HepG2 (cell line): ENCODE results near the gene LYRM4. TPM values are rescaled to one million over a fixed set of nuclear protein-coding genes. Genes with fewer than 3 reads are reported as not detected.

Source experiments
- ATAC-seq: fragments of 200-7000 bp; cut with Tn5 transposase; 3 replicates; pipeline ENCODE4 v1.9.1; 2020; ENCODE audit warnings: mild to moderate bottlenecking, moderate library complexity
- BruUV-seq: library from RNA; stranded (reverse); fragments of 400-500 nt; replicated peaks from 2 replicates; lab custom pipeline; 2021; lab: Mats Ljungman, UMichigan
- CTCF ChIA-PET: fragments of 300-600 bp; formaldehyde crosslinking; extraction: SDS; loops from one replicate; lab custom pipeline; 2021; ENCODE audit warnings: low total read pairs, inconsistent platforms, low intra/inter-chr PET ratio; lab: Yijun Ruan, JAX
- POLR2A ChIA-PET: fragments of 350-600 bp; sonication (Branson Sonifier 250); formaldehyde crosslinking; loops from one replicate; lab custom pipeline; 2020; ENCODE audit warnings: antibody characterized with exemption, inconsistent platforms; lab: Yijun Ruan, JAX
- DNase-seq: peaks from one replicate; pipeline ENCODE4 v3.0.0-alpha.2; 2015; ENCODE audit warnings: low spot score
- FAIRE-seq: peaks from 3 replicates; lab custom pipeline; 2011; peaks lifted over from hg19 to GRCh38; lab: Jason Lieb, UNC
- H2AFZ ChIP-seq: one replicate; pipeline ENCODE4 v1.6.1; 2011; ENCODE audit warnings: low read length, inconsistent platforms
- H3K27ac ChIP-seq: fragments of 300-600 bp; 3 replicates; pipeline ENCODE4 v1.8.0; 2011; ENCODE audit warnings: mixed run types, mild to moderate bottlenecking, mixed read lengths, low read length, inconsistent platforms; ENCODE audit not compliant: insufficient read depth; ENCODE audit errors: extremely low read length
- H3K27me3 ChIP-seq, 2 experiments: fragments of 200-600 bp in 1 of 2; 2 replicates in 1 of 2; 3 replicates in 1 of 2; pipeline versions ENCODE4 v1.6.0 to v1.8.0; 2011; ENCODE audit warnings: low read length in 2 of 2, mild to moderate bottlenecking in 2 of 2, moderate library complexity in 2 of 2, inconsistent platforms in 1 of 2; ENCODE audit not compliant: insufficient read depth in 2 of 2, control insufficient read depth in 1 of 2
- H3K36me3 ChIP-seq, 2 experiments: fragments of 200-600 bp in 1 of 2; replicated peaks in 1 of 2; 2 replicates in 1 of 2; 3 replicates in 1 of 2; pipeline versions ENCODE4 v1.5.1 to v1.8.0; 2011; ENCODE audit warnings: low read length in 2 of 2, inconsistent platforms in 1 of 2; ENCODE audit not compliant: insufficient read depth in 2 of 2, control insufficient read depth in 1 of 2
- H3K4me1 ChIP-seq: 2 replicates; pipeline ENCODE4 v1.5.1; 2012; ENCODE audit warnings: low read length, inconsistent platforms; ENCODE audit not compliant: insufficient read depth
- H3K4me2 ChIP-seq: 2 replicates; pipeline ENCODE4 v1.6.0; 2011; ENCODE audit warnings: low read depth, low read length, inconsistent platforms
- H3K4me3 ChIP-seq, 3 experiments: fragments of 200-600 bp in 1 of 3; sonication (generic), shearing (Covaris generic) in 1 of 3; replicated peaks in 1 of 3; 2 replicates each; pipeline ENCODE4 v1.5.1; 2011 to 2016; ENCODE audit warnings: low read length in 3 of 3, inconsistent platforms in 2 of 3, low read depth in 2 of 3, mild to moderate bottlenecking in 2 of 3, control low read depth in 1 of 3, mixed read lengths in 1 of 3; ENCODE audit not compliant: insufficient read depth in 1 of 3
- H3K79me2 ChIP-seq: one replicate; pipeline ENCODE4 v1.6.1; 2011; ENCODE audit warnings: low read length, inconsistent platforms; ENCODE audit not compliant: insufficient read depth
- H3K9ac ChIP-seq: 2 replicates; pipeline ENCODE4 v1.6.0; 2011; ENCODE audit warnings: mild to moderate bottlenecking, low read depth, low read length, inconsistent platforms; ENCODE audit not compliant: insufficient read depth
- H3K9me3 ChIP-seq: 2 replicates; pipeline ENCODE4 v1.5.1; 2012; ENCODE audit warnings: mild to moderate bottlenecking, low read length
- H4K20me1 ChIP-seq: 2 replicates; pipeline ENCODE4 v1.6.0; 2011; ENCODE audit warnings: inconsistent platforms, mild to moderate bottlenecking, low read length, moderate library complexity; ENCODE audit not compliant: insufficient read depth
- THYN1 ChIP-seq: sonication (generic); formaldehyde crosslinking; IDR thresholded peaks from 2 replicates; pipeline ENCODE4 v1.8.1; 2023; ENCODE audit warnings: low read depth, mild to moderate bottlenecking, moderate library complexity, missing genetic modification reagents, borderline replicate concordance
- YY1 ChIP-seq: IDR thresholded peaks from 2 replicates; pipeline ENCODE4 v1.6.1; 2011; ENCODE audit warnings: low read length, low read depth, moderate library complexity, mild to moderate bottlenecking; ENCODE audit not compliant: insufficient read depth, insufficient replicate concordance
- whole genome bisulfite sequencing: methylation state at CpG from one replicate; pipeline ENCODE4 v1.1.6; 2017; ENCODE audit warnings: low lambda C conversion rate; 5-methylcytosine and 5-hydroxymethylcytosine counted together
- in situ Hi-C: cut with HindIII; loops from 2 replicates; pipeline ENCODE4 v1.10.0; 2017; ENCODE audit warnings: low pct_unique_long_range_greater_than_20kb; ENCODE audit not compliant: extremely low pct_ligation_motif_present
- intact Hi-C: fragments of 100-400 bp; cut with micrococcal nuclease; formaldehyde crosslinking; loops from one replicate; pipeline ENCODE4 v1.10.0; 2022; ENCODE audit not compliant: unreplicated experiment
- polyA plus RNA-seq, 8 experiments: library from polyadenylated mRNA; depleted of rRNA in 3 of 8; stranded (reverse) in 7 of 8; unstranded in 1 of 8; fragments of >200 nt; fragmentation: Illumina TruSeq in 4 of 8; extraction: Trizol in 4 of 8; gene quantifications; 2 replicates each; pipeline versions ENCODE4 v1.2.1 to v1.2.3, GENCODE V29; 2011 to 2016; ENCODE audit warnings: low read depth in 4 of 8, missing spikeins in 1 of 8, mixed read lengths in 1 of 8; ENCODE audit not compliant: insufficient read depth in 1 of 8
- total RNA-seq, 5 experiments: library from RNA; depleted of rRNA; stranded (reverse); fragments of >200 nt; fragmentation: Illumina TruSeq; extraction: Trizol; gene quantifications; 2 replicates each; pipeline ENCODE4 v1.2.3, GENCODE V29; 2016; ENCODE audit warnings: low read depth in 1 of 5
- TF ChIP-seq, protein P1 (sequence below): sonication (generic); formaldehyde crosslinking; IDR thresholded peaks from 2 replicates; pipeline ENCODE4 v1.5.1; 2020; ENCODE audit warnings: mild to moderate bottlenecking, moderate library complexity, missing genetic modification reagents
- TF ChIP-seq, protein P2 (sequence below), 2 experiments: sonication (generic) in 1 of 2; formaldehyde crosslinking in 1 of 2; IDR thresholded peaks; 2 replicates each; pipeline versions ENCODE4 v1.6.1 to v1.9.0; 2014 to 2022; ENCODE audit warnings: antibody characterized with exemption in 1 of 2, borderline replicate concordance in 1 of 2, inconsistent platforms in 1 of 2, low read depth in 1 of 2, missing genetic modification reagents in 1 of 2
- TF ChIP-seq, protein P3 (sequence below): IDR thresholded peaks from 2 replicates; pipeline ENCODE4 v1.6.1; 2016
- TF ChIP-seq, protein P4 (sequence below): sonication (generic); formaldehyde crosslinking; IDR thresholded peaks from 2 replicates; pipeline ENCODE4 v1.5.1; 2020; ENCODE audit warnings: mild to moderate bottlenecking, missing genetic modification reagents

Gene LYRM4
- total and polyA plus RNA-seq, 2 of the 13 experiments (the other 11 are each of a cell fraction or from before 2014, with no cell fraction given) = 64.6 to 67.5 TPM

DNA sequence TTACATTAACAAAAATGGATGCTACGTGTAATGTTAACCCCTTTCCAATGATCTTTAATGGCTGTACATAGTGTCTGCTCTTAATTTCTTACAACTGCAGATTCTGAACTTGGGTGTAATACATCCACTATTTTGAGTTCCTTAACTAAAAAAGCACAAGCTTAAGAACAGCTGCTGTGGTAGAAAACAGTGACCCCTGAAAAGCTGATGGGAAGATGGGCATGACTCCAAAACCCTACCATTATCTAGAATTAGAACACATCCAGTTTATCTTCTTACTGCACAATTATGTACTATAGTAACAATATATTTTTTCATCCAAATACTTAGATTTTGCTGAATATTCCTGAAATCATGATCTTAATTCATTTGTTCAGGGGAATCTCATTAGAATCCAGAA, 49.3 kb downstream of the LYRM4 start:
- no peaks in the 10 kb centered on the region for H3K9me3 ChIP-seq
- ChIA-PET CTCF (no interaction called here), POLR2A (no interaction called here)
- H3K36me3 ChIP-seq = peaks cover 18 to 63% of the 10 kb centered on the region in 2 experiments
- intact Hi-C loops (no loop called here), in situ Hi-C loops (no loop called here)
- FAIRE-seq (no peak), DNase-seq (no peak), ATAC-seq (no peak)
- no peaks in the 10 kb centered on the region for H3K27me3 ChIP-seq
- BruUV-seq = no TSS peak
- H3K79me2 ChIP-seq = no peaks in the 10 kb centered on the region
- 100% methylated on average over 1 of the region's 1 CpG for WGBS
- H3K9ac ChIP-seq = no peak overlapping the region
- no peak overlapping the region for H3K4me3 ChIP-seq
- H2AFZ ChIP-seq = no peak overlapping the region
- H4K20me1 ChIP-seq = no peaks in the 10 kb centered on the region
- H3K4me1 ChIP-seq = peaks cover 10% of the 10 kb centered on the region
- H3K27ac ChIP-seq = no peak overlapping the region
- H3K4me2 ChIP-seq = no peak overlapping the region
- TF ChIP-seq, protein P1, sequence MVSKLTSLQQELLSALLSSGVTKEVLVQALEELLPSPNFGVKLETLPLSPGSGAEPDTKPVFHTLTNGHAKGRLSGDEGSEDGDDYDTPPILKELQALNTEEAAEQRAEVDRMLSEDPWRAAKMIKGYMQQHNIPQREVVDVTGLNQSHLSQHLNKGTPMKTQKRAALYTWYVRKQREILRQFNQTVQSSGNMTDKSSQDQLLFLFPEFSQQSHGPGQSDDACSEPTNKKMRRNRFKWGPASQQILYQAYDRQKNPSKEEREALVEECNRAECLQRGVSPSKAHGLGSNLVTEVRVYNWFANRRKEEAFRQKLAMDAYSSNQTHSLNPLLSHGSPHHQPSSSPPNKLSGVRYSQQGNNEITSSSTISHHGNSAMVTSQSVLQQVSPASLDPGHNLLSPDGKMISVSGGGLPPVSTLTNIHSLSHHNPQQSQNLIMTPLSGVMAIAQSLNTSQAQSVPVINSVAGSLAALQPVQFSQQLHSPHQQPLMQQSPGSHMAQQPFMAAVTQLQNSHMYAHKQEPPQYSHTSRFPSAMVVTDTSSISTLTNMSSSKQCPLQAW (CRISPR knock-in tag) = no peak
- TF ChIP-seq, protein P2, sequence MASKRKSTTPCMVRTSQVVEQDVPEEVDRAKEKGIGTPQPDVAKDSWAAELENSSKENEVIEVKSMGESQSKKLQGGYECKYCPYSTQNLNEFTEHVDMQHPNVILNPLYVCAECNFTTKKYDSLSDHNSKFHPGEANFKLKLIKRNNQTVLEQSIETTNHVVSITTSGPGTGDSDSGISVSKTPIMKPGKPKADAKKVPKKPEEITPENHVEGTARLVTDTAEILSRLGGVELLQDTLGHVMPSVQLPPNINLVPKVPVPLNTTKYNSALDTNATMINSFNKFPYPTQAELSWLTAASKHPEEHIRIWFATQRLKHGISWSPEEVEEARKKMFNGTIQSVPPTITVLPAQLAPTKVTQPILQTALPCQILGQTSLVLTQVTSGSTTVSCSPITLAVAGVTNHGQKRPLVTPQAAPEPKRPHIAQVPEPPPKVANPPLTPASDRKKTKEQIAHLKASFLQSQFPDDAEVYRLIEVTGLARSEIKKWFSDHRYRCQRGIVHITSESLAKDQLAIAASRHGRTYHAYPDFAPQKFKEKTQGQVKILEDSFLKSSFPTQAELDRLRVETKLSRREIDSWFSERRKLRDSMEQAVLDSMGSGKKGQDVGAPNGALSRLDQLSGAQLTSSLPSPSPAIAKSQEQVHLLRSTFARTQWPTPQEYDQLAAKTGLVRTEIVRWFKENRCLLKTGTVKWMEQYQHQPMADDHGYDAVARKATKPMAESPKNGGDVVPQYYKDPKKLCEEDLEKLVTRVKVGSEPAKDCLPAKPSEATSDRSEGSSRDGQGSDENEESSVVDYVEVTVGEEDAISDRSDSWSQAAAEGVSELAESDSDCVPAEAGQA (IDR thresholded peaks at IDR 0.05; ENCODE audit: low read depth) = no peak
- TF ChIP-seq, protein P2 (CRISPR knock-in tag; IDR thresholded peaks at IDR 0.05; ENCODE audit: borderline replicate concordance) = no peak
- no peak for TF ChIP-seq THYN1
- TF ChIP-seq, protein P3, sequence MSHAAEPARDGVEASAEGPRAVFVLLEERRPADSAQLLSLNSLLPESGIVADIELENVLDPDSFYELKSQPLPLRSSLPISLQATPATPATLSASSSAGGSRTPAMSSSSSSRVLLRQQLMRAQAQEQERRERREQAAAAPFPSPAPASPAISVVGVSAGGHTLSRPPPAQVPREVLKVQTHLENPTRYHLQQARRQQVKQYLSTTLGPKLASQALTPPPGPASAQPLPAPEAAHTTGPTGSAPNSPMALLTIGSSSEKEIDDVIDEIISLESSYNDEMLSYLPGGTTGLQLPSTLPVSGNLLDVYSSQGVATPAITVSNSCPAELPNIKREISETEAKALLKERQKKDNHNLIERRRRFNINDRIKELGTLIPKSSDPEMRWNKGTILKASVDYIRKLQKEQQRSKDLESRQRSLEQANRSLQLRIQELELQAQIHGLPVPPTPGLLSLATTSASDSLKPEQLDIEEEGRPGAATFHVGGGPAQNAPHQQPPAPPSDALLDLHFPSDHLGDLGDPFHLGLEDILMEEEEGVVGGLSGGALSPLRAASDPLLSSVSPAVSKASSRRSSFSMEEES (CRISPR knock-in tag) = no peak
- TF ChIP-seq, protein P4, sequence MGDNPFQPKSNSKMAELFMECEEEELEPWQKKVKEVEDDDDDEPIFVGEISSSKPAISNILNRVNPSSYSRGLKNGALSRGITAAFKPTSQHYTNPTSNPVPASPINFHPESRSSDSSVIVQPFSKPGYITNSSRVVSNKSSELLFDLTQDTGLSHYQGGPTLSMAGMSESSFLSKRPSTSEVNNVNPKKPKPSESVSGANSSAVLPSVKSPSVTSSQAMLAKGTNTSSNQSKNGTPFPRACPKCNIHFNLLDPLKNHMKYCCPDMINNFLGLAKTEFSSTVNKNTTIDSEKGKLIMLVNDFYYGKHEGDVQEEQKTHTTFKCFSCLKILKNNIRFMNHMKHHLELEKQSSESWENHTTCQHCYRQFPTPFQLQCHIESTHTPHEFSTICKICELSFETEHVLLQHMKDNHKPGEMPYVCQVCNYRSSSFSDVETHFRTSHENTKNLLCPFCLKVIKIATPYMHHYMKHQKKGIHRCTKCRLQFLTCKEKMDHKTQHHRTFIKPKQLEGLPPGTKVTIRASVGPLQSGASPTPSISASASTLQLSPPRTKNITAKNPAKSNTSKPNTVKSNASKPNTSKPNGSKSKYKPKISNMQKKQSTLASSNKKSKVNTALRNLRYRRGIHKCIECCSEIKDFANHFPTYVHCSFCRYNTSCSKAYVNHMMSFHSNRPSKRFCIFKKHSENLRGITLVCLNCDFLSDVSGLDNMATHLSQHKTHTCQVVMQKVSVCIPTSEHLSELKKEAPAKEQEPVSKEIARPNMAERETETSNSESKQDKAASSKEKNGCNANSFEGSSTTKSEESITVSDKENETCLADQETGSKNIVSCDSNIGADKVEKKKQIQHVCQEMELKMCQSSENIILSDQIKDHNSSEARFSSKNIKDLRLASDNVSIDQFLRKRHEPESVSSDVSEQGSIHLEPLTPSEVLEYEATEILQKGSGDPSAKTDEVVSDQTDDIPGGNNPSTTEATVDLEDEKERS (CRISPR knock-in tag) = no peak
- no peak for TF ChIP-seq YY1
